ENCODE measurements around the gene EPB41L5.
"Not testable (repeated sequence)": the region's sequence is repeated elsewhere in the genome, so short reads cannot be mapped to it uniquely, and the experiment has no call there.

Gene EPB41L5

DNA sequence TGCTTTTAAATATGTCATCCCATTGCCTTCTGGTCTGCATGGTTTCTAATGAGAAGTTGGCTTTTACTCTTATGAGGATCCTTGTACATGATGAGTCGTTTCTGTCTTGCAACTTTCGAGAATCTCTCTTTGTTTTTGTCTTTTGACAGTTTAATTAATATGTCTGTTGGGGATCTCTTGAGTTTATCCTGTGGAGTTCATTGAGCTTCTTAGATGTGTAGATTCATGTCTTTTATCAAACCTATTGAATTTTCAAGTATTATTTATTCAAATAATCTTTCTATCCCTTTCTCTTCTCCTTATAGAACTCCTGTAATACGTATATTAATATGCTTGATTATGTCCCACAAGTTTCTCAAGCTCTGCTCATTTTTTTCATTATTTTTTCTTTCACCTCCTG is 142.4 kb downstream of the EPB41L5 start:
- Histone ChIP-seq H3F3A (ENCODE audit: insufficient read depth, low read length) (no peaks in the 10 kb centered on the region), H3K4me1 (ENCODE audit: low read length) (no peaks in the 10 kb centered on the region), H3K4me2 (ENCODE audit: low read depth, low read length) (no peak overlapping the region), H3K4me3 (ENCODE audit: low read length) (no peak overlapping the region), H2AFZ (ENCODE audit: low read length) (no peak overlapping the region), H3K9ac (ENCODE audit: low read length) (no peak overlapping the region), H3K27ac (ENCODE audit: low read length) (no peak overlapping the region), H4K20me1 (ENCODE audit: insufficient read depth, low read length) (no peaks in the 10 kb centered on the region), H3K36me3 (replicated peaks; ENCODE audit: insufficient read depth, low read length) (no peaks in the 10 kb centered on the region), H3K9me2 (replicated peaks; ENCODE audit: insufficient read depth, low read length) (no peaks in the 10 kb centered on the region), H3K79me2 (ENCODE audit: low read length) (no peaks in the 10 kb centered on the region), H3K27me3 (replicated peaks; ENCODE audit: insufficient read depth, low read length) (no peaks in the 10 kb centered on the region), H3K9me3 (replicated peaks; ENCODE audit: insufficient read depth, low read length) (no peaks in the 10 kb centered on the region)
- TF ChIP-seq, protein P1, sequence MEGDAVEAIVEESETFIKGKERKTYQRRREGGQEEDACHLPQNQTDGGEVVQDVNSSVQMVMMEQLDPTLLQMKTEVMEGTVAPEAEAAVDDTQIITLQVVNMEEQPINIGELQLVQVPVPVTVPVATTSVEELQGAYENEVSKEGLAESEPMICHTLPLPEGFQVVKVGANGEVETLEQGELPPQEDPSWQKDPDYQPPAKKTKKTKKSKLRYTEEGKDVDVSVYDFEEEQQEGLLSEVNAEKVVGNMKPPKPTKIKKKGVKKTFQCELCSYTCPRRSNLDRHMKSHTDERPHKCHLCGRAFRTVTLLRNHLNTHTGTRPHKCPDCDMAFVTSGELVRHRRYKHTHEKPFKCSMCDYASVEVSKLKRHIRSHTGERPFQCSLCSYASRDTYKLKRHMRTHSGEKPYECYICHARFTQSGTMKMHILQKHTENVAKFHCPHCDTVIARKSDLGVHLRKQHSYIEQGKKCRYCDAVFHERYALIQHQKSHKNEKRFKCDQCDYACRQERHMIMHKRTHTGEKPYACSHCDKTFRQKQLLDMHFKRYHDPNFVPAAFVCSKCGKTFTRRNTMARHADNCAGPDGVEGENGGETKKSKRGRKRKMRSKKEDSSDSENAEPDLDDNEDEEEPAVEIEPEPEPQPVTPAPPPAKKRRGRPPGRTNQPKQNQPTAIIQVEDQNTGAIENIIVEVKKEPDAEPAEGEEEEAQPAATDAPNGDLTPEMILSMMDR (IDR thresholded peaks at IDR 0.05; ENCODE audit: low read length): no peak
- no peak for TF ChIP-seq EZH2 (optimal IDR thresholded peaks at IDR 0.05; ENCODE audit: low read depth, low read length)
- DNase-seq: no peak

DNA sequence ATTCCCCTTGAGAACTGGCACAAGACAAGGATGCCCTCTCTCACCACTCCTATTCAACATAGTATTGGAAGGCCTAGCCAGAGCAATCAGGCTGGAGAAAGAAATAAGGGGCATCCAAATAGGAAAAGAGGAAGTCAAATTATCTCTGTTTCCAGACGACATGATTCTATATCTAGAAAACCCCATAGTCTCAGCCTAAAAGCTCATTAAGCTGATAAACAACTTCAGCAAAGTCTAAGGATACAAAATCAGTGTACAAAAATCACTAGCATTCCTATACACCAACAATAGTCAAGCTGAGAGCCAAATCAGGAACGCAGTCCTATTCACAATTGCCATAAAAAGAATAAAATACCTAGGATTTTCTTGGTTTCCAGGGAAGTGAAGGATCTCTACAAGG is 145.8 kb downstream of the EPB41L5 start:
- H4K20me1 ChIP-seq (ENCODE audit: insufficient read depth, low read length); H3K4me2 ChIP-seq (ENCODE audit: low read depth, low read length): not testable (repeated sequence)

DNA sequence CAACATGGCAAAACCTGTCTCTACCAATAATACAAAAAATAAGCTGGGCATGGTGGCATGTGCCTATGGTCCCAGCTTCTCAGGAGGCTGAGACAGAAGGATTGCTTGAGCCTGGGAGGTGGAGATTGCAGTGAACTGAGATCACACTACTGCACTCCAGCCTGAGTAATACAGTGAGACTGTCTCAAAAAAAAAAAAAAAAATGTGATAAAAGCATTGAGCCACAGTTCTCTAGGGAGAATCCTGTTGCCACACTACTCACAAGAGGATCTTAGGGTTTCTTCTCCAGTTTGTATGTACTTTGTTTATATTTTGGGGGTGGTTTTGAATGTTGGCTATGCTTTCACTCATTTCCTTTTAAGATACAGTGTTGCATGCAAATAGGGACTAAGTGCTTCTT is 148.3 kb downstream of the EPB41L5 start:
- Histone ChIP-seq H2AFZ (ENCODE audit: low read length) (no peak overlapping the region), H3K4me3 (ENCODE audit: low read length) (no peak overlapping the region), H3K9me2 (replicated peaks; ENCODE audit: insufficient read depth, low read length) (no peaks in the 10 kb centered on the region), H3F3A (ENCODE audit: insufficient read depth, low read length) (no peaks in the 10 kb centered on the region), H3K4me1 (ENCODE audit: low read length) (no peaks in the 10 kb centered on the region), H3K9me3 (replicated peaks; ENCODE audit: insufficient read depth, low read length) (no peaks in the 10 kb centered on the region), H3K36me3 (replicated peaks; ENCODE audit: insufficient read depth, low read length) (no peaks in the 10 kb centered on the region), H3K27ac (ENCODE audit: low read length) (no peak overlapping the region), H3K4me2 (ENCODE audit: low read depth, low read length) (no peak overlapping the region), H4K20me1 (ENCODE audit: insufficient read depth, low read length) (no peaks in the 10 kb centered on the region), H3K79me2 (ENCODE audit: low read length) (no peaks in the 10 kb centered on the region), H3K27me3 (replicated peaks; ENCODE audit: insufficient read depth, low read length) (no peaks in the 10 kb centered on the region), H3K9ac (ENCODE audit: low read length) (no peak overlapping the region)
- TF ChIP-seq EZH2phosphoT487 (IDR thresholded peaks at IDR 0.05; ENCODE audit: low read length): no peak
- TF ChIP-seq, protein P1 (IDR thresholded peaks at IDR 0.05; ENCODE audit: low read length): no peak
- no peak for TF ChIP-seq EZH2 (optimal IDR thresholded peaks at IDR 0.05; ENCODE audit: low read depth, low read length)
- no peak for DNase-seq

More for the DNA sequence above, 145.8 kb downstream of the EPB41L5 start:
- H3K79me2 ChIP-seq (ENCODE audit: low read length); H3K9ac ChIP-seq (ENCODE audit: low read length); H3K4me1 ChIP-seq (ENCODE audit: low read length); DNase-seq; H3K9me3 ChIP-seq (replicated peaks; ENCODE audit: insufficient read depth, low read length); H3K4me3 ChIP-seq (ENCODE audit: low read length); H3K36me3 ChIP-seq (replicated peaks; ENCODE audit: insufficient read depth, low read length); H3K27ac ChIP-seq (ENCODE audit: low read length); H2AFZ ChIP-seq (ENCODE audit: low read length); H3K9me2 ChIP-seq (replicated peaks; ENCODE audit: insufficient read depth, low read length); H3K27me3 ChIP-seq (replicated peaks; ENCODE audit: insufficient read depth, low read length); H3F3A ChIP-seq (ENCODE audit: insufficient read depth, low read length): not testable (repeated sequence)

DNA sequence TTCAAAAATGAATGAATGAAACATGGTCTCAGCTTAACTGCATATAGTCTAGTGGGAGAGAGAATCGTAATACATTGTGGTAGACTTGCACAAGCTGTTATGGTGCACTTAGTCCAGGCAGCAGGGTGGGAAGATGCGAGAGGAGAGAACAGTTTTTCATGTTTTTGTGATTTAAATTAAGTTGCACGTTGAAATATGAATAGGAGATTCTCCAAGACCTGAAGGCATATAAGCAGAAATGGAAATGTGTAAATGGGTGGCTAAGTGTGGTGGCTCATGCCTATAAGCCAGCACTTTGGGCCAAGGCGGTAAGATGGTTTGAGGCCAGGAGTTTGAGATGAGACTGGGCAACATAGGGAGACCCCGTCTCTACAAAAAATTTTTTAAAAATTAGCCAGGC is 149.8 kb downstream of the EPB41L5 start:
- Histone ChIP-seq H3K36me3 (replicated peaks; ENCODE audit: insufficient read depth, low read length) (no peaks in the 10 kb centered on the region), H3K9me2 (replicated peaks; ENCODE audit: insufficient read depth, low read length) (no peaks in the 10 kb centered on the region), H3F3A (ENCODE audit: insufficient read depth, low read length) (no peaks in the 10 kb centered on the region), H3K27me3 (replicated peaks; ENCODE audit: insufficient read depth, low read length) (no peaks in the 10 kb centered on the region), H3K4me1 (ENCODE audit: low read length) (no peaks in the 10 kb centered on the region), H4K20me1 (ENCODE audit: insufficient read depth, low read length) (no peaks in the 10 kb centered on the region), H3K9me3 (replicated peaks; ENCODE audit: insufficient read depth, low read length) (no peaks in the 10 kb centered on the region), H3K79me2 (ENCODE audit: low read length) (no peaks in the 10 kb centered on the region), H2AFZ (ENCODE audit: low read length) (no peak overlapping the region), H3K27ac (ENCODE audit: low read length) (no peak overlapping the region), H3K4me2 (ENCODE audit: low read depth, low read length) (no peak overlapping the region), H3K9ac (ENCODE audit: low read length) (no peak overlapping the region), H3K4me3 (ENCODE audit: low read length) (no peak overlapping the region)
- TF ChIP-seq EZH2phosphoT487 (IDR thresholded peaks at IDR 0.05; ENCODE audit: low read length) (no peak), EZH2 (optimal IDR thresholded peaks at IDR 0.05; ENCODE audit: low read depth, low read length) (no peak)
- TF ChIP-seq, protein P1 (IDR thresholded peaks at IDR 0.05; ENCODE audit: low read length): no peak
- DNase-seq: no peak
